HG02884 (cell line): ENCODE measurements around the gene KRTAP29-1.

Source experiments
- ATAC-seq: cut with Tn5 transposase; IDR thresholded peaks from one replicate; pipeline ENCODE4 v1.9.1; 2021; ENCODE audit warnings: mild to moderate bottlenecking, moderate library complexity; ENCODE audit not compliant: unreplicated experiment

Gene KRTAP29-1

DNA sequence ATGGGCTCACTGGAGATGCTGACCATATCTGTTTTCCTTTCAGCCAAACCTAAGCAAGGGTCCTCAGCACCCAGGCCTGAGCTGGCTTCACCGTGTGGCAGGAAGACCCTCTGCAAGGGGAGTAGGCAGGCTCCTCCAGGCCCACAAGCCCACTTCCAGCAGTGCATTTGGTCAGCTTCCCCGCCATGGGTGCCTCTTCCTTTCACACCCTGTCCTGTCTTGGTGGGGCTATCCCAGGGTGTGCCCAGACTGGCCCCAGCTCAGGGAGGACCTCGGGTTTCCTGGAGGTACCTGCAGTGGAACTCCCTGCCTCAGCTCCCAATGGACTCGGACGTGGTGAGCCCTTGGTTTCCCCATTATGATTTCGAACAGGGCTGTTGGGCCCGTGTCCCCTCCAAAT is 25.6 kb upstream of the KRTAP29-1 start:
- no peak for ATAC-seq

DNA sequence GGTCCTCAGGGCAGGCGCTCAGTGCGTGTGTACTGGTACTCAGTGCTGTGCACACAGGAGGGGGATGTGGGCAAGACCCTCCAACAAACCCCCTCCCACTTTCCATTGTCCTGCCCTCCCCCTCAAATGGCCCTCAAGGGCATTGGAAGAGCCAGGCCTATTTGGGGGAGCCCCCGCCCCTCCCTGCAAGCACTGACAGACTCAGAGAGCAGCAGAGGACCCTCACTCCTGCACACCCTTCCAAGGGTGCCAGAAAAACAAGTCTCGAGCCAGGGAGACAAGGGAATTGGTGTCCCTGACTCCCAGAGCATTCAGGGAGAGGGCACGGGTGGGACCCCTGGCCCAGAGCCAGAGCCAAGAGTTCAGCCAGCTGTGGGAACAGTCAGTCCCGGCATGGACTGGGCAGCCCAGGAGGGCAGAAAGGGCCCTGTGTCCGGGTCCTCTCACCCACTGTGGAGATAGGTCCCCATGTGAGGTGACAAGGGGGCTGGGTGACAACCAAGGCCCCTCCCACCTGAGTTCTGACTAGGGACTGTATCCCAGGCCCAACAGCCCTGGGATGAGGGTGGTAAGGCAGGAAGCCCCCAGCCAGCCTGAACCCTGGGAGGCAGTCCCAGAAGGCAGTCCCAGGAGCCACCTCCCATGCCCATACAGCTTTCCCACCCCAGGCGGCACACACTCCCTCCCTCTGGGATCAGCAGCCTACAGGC is 24.9 kb upstream of the KRTAP29-1 start:
- ATAC-seq, result no peak

DNA sequence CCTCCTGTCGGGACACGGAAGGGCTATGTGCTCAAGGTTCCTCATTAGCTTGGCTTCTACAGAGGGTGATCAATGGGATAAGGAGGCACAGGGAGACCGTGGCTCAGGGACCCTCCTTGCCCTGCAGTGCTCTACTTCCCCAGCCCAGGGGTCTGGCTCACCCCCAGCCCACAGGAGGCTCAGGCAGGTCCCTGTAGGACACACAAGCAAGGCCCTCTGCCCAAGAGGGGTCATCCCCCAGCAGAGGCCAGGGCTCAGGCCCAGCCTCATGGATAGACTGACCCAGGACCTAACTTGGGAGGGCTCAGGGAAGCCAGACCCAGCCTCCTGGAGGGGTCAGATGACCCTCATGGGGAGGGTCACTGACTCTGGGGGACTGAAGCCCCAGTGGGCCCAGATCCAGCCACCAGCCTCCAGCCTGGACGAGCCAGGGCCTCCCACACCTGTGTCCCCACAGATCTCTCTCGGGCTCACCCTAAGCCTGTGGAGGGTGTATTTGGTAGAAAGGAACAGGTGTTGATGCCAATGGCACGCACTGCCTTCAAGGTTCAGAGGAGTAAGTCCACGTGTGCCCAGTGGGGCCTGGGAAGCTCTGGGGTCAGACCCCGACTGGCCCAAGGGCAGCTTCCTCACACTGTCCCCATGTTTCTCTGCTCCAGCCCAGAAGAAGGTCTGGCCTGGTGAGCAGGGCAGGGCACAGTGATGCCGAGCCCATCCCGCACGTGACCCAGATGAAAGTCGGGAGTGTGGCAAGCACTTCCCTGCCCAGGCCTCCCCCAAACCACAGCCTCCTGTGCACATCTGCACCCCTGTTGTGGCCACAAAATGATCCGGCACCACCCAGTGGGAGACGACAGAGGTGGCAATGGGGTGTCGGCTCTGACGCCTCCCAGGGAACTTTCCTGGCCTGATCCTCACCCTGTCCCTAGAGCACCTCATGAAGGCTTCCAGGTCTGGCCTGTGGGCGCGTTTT is 23.8 kb upstream of the KRTAP29-1 start:
- no peak for ATAC-seq

DNA sequence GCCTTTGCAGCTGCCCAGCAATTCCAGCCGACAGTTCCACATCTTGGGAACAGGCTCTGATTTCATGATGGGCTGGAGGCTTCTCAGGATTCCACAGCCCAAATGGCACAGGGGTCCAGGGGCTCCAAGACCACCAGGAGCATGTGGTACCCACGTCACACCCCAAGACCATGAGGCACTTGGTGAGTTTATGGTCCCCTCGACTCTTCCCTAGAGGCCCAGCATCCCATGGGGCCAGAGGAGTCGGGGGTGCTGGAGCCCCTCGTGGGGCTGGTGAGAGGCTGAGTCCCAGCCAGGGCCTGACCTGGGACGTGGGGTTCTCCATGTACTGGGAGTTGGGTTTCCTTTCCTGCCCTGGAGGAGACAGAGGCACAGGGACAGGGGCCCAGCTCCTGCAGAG is 23.0 kb upstream of the KRTAP29-1 start:
- no peak for ATAC-seq

DNA sequence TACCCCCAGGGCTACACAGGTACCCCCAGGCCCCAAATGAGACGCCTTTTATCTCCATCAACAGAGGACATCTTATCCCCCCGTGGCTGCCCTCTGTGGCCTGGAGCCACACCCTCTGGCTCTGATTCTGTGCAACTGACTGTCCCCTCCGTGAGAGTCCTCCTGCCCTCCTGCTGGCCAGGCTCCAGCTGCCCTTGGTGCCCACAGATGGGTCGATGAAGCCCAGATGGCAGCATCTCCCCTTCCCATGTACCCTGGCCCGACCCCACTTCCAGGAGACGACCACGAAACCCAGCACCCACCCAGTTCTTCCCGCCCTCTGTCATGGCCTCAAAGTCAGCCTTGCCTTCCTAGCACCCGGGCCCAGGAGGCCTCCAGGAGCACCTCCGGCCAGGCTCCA is 22.5 kb upstream of the KRTAP29-1 start:
- no peak for ATAC-seq

DNA sequence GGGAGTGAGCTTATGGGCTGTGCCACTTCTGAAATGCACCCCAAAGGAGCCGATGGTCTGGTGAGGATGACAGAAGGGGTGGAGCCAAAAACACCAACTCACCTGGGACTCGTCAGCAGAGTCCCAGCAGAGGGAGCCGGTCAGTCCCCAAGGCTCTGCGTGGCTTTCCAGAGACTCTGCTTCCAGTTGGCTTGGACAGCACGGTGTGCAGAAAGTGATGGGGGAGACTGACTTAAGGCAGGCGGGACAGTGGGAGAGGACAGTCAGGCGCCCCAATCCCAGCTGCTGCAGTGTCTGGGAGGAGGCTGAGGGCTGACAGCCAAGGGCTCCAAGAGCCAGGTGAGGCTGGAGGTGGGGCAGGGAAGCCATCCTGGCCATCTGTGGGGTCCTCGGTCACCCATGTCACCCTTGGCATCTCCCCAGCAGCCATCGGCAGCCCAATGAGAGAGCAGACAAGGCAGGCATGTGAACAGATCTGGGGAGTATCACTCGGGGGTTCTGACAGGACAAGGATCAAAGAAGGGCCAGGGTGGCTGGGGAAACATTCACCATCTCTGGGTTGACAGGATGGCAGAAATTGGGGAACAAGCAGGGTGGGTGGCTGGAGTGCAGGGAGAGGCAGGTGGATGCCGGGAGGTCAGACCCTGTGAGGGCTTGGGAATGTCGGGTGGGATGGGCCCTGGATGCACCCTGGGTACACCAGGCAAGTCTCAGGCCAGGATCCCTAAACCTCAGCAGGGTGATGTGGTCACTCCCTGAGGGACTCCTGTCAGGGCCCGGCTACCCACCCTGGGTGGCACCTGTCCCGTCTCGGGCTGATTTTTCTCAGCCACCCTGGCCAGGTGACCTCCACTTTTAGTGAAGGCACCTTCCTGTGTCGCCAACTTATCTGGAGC is 21.8 kb upstream of the KRTAP29-1 start:
- no peak for ATAC-seq

DNA sequence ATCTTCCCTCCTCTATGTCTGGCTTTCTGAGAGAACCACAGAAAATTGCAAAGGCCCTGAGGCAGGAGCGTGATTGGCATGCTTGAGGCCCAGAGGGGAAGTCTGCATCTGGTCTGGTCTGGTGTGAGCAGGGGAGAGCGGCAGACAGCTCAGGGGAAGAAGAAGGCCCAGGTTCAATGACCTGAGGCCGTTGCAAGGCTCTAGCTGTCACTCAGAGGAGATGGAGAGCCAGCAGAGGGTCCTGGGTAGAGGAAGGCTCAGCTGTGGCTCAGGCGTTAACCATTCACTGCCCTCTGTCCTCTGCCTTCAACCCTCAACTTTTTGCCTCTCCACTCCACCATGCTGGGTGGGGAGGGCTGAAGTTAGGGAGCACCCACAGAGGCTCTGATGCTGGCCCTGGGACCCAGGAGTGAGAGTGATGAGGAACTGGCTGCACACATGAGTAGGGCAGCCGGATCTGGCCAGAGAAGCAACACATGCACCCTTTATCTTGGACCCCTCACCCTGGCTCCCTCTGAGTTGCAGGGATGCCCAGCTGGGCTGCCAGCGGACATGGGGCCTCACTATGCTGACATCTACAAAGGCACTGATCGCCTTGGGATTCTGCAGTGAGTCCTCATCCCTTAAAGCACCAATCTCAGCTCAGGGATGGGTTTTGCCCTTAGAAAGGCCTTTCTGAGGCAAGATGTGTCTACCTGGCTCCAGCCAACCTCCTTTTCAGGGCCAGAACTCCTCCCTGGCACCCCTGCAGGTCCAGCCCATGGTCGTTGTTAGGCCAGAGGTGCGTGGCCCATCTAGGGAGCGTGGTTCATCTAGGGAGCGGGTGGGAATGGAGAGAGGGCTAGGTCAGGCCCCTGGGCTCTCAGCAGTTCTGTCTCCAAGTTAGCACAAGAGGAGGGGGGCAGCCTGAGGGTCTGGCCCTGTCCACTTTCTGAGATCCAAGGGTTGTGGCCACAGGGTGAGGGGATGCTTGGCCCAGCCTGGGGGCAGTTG is 20.5 kb upstream of the KRTAP29-1 start:
- no peak for ATAC-seq

DNA sequence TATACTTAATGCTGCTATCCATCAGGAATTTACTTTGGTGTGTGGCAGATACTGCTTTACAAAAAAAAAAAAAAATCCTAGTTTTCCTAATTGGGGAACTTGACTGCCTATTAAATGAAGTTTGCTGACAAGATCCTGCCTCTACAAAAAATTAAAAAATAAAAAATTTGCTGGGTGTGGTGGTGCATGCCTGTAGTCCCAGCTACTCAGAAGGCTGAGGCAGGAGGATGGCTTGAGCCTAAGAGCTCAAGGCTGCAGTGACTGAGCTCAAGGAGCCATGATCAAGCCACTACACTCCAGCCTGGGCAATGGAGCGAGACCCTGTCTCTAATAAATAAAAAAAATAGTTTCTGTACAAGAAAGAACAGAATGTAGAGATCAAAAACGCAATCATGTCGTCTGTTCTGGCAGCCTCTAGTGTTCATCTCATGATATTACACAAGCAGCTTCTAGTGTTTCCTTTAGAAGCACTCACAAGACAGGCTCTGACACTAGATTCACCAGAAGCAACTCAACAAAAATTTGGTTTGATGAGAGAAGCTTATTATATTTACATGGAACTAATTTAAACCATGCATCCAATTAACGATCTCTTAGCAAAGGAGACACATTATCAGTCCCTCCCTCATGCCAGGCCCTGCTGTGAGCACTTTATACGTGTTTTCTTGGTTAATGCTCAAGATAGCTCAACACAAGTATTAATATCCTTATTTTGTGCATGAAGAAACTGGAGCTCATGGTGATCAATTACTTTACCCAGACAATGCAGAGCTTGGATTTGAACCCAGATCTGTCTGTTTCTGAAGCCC is 19.6 kb upstream of the KRTAP29-1 start:
- ATAC-seq, result no peak

DNA sequence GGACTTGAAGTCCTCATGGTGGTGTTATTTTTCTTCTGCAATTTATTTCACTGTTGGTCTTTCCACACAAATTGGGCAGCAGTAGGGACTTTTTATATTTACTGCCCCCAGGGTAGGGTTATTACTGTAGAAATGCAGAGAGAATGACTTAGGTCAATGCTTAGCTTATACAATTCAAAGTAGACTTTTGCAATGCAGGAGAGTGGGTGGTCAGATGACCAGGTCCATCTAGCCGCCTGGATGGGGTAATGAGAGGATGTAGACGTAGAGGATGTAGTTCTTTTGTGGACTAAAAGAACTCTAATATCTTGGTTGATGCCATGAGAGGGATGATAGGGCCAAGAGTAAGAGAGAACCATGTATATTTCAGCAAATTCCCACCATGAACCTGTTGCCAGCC is 15.6 kb upstream of the KRTAP29-1 start:
- ATAC-seq, result no peak

DNA sequence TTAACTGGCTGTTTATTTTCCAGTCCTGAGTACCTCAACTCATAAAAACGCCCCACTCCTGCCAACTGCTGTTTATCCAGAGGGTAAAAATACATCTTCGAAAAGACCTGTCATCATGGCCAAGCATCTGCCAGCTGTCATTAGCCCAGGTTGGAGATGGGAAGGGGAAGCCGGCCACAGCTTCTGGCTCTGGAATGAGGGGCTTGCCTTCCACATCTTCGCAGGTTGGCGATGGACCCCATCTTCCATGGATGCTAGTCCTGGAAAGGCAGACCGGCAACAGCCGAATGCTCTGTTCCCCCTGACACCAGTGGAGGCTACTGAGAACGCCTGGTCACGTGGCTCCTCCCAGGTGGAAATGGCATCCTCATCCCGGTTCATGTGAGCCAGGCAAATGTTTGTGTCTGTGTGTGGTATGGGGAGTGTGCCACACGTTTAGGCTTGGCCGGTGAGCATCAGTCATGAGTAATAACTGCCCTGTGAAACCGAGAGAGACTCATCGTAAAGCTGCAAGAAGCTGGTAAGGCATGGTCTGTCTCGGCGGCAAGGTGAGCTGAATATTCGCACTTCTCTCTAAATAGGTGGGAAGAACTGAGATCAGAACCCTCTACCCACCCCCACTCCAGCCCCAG is 13.3 kb upstream of the KRTAP29-1 start:
- ATAC-seq, result no peak

DNA sequence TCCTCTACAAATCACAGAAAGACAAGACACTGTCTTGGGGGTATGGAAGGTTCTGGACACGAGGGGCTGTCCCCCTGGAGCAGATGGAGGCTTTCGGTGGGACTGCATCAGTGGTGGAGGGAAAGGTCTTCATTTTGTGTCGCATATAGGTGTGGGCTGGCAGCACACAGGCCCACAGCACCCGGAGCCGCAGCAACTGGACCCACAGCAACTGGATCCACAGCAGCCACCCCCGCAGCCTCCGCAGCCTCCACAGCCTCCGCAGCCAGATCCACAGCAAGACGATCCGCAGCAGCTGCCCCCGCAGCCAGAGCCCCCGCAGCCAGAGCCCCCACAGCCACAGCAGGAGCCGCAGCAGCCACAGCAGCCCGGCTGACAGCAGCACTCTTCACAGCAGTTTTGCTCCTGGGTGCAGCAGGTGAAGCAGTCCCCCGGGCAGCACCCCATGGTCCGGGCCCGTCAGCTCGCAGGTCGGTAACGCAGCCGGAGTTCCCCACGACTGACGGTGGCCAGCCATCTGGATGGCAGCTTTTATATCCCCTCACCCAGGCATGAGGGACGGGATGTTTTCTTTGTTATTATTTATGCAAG is 12.6 kb upstream of the KRTAP29-1 start, which contains the start of gene KRTAP17-1:
Gene KRTAP17-1, minus strand, starts transcription at position 507 of the 591 bp plus-strand sequence. Its CDS starts 60 bp downstream, at position 447.
- no peak for ATAC-seq

DNA sequence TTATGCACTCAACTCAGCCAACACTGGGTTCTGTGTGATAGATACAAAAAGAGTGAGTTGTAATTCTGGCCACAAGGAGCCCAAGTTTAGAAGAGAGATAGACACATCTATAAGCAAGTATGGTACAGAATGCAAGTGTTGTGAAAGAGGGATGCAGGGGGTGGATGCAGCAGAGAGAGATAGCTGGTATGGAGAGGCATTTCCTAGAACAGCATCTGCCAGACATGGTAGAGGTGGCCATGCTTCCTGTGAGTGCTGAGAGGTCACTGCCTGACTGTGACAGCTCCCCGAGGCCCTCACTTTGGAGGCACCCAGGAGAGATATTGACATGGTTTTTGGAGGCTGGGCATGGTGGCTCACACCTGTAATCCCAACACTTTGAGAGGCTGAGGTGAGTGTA is 8.5 kb upstream of the KRTAP29-1 start:
- ATAC-seq, result no peak

DNA sequence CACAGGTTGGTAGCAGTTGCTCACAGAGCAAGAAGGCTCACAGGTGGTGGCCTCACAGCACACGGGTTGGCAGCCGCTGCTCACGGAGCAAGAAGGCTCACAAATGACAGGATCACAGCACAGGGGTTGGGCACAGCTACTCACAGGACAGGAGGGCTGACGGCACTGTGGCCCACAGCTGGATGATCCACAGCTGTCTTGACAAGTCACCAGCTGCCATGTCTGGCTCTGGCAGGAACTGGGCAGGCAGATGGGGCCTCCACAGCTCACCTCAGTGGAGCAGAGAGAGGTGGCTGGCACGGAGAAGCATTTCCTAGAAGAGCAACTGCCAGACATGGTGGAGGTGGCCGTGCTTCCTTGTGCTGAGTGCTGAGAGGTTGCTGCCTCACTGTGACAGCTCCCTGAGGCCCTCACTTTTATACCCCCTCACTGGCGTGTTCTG is 6.3 kb upstream of the KRTAP29-1 start, which contains the start of gene KRTAP16-1:
Gene KRTAP16-1, minus strand, starts transcription at position 392 of the 442 bp plus-strand sequence. Its CDS starts 56 bp downstream, at position 336.
- no peak for ATAC-seq

DNA sequence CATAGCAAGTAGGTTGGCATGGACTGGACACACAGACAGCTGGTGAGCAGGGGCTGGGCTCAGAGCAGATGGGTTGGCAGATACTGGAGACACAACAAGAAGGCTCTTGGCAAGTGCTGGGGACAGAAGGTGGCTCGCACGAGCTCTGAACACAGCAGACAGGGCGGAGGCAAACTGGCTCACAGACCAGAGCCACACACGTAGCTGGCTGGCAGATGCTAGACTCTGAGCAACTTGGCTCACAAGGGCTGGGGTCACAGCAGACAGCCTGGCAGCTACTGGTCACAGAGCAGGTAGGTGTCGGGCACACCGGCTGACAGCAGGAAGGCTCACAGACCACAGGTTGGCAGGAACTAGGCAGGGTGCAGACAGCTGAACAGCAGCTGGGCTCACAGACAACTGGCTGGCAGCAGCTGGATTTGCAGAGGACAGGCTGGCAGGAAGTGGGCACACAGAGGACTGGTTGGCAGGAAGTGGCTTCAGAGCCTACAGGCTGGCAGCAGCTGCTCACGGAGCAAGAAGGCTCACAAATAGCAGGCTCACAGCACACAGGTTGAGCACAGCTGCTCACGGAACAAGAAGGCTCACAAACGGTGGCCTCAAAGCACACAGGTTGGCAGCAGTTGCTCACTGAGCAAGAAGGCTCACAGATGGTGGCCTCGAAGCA is 5.7 kb upstream of the KRTAP29-1 start:
- no peak for ATAC-seq

DNA sequence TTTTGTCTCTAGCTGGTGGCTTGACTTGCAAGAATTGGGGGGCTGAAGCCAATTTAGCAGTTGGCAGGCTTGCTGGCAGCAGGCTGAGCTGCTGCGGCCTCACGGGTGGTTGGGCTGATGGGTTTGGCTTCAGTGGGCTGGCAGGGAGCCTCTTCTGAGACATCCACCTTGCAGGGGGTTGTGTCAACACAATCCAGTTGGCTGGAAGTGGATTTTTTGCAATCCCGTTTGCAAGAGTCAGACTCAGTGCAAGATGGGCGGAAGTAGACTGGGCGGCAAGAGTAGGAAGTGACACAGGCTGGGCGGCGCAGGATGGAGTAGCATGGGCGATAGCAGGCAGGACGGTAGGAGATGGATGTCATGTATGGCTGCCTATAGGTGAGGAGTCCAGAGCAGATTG is 5.0 kb upstream of the KRTAP29-1 start:
- ATAC-seq, result no peak

DNA sequence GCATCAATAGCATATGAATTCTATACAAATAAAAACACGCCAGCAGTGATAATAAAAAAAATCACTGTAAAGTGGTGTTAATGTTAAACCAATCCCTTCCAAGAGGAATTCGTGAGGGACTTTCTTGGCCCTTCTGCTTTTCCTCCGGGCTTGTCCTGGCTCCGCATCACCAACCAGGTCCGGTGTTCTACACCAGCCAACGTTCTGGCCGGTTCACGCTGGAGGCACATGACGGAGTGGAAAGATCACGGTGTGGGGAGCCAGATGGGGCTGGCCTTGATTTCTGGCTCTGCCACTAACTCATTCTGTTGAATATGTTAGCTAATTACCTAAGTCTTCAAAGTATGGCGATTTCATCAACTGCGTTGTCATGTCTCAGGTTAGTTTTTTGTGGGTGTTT is 1.4 kb upstream of the KRTAP29-1 start:
- ATAC-seq, result no peak

DNA sequence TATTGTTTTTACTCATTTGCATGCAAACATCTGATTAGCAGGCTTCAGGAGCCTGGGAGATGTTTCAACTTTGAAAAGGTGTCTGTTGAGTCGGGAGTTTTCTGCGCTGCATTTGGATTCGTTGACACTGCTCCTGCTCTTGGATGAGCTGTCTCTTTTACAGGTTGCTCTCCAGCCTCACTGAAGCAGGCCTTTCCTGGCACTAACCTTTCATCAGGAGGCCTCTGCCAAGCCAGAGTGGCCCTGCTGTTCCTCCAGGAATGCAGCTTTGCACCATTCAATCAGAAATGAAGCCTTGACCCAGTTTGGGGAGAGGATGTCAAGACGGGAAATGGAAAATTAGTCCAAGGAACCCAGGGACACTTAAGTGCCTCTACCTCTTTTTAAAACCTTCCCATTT is 330 bp upstream of the KRTAP29-1 start:
- ATAC-seq, result no peak
